ENCODE results near the gene LTA.

The LTA gene

DNA sequence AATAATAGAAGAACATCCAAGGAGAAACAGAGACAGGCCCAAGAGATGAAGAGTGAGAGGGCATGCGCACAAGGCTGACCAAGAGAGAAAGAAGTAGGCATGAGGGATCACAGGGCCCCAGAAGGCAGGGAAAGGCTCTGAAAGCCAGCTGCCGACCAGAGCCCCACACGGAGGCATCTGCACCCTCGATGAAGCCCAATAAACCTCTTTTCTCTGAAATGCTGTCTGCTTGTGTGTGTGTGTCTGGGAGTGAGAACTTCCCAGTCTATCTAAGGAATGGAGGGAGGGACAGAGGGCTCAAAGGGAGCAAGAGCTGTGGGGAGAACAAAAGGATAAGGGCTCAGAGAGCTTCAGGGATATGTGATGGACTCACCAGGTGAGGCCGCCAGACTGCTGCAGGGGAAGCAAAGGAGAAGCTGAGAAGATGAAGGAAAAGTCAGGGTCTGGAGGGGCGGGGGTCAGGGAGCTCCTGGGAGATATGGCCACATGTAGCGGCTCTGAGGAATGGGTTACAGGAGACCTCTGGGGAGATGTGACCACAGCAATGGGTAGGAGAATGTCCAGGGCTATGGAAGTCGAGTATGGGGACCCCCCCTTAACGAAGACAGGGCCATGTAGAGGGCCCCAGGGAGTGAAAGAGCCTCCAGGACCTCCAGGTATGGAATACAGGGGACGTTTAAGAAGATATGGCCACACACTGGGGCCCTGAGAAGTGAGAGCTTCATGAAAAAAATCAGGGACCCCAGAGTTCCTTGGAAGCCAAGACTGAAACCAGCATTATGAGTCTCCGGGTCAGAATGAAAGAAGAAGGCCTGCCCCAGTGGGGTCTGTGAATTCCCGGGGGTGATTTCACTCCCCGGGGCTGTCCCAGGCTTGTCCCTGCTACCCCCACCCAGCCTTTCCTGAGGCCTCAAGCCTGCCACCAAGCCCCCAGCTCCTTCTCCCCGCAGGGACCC lies 2.3 kb downstream of the LTA start:
- DNase-seq (ENCODE audit: low spot score): peak; percentile 17
- TF ChIP-seq, protein P1, sequence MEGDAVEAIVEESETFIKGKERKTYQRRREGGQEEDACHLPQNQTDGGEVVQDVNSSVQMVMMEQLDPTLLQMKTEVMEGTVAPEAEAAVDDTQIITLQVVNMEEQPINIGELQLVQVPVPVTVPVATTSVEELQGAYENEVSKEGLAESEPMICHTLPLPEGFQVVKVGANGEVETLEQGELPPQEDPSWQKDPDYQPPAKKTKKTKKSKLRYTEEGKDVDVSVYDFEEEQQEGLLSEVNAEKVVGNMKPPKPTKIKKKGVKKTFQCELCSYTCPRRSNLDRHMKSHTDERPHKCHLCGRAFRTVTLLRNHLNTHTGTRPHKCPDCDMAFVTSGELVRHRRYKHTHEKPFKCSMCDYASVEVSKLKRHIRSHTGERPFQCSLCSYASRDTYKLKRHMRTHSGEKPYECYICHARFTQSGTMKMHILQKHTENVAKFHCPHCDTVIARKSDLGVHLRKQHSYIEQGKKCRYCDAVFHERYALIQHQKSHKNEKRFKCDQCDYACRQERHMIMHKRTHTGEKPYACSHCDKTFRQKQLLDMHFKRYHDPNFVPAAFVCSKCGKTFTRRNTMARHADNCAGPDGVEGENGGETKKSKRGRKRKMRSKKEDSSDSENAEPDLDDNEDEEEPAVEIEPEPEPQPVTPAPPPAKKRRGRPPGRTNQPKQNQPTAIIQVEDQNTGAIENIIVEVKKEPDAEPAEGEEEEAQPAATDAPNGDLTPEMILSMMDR (IDR thresholded peaks at IDR 0.05; ENCODE audit: extremely low read depth, missing control alignments): peak; percentile 12

DNA sequence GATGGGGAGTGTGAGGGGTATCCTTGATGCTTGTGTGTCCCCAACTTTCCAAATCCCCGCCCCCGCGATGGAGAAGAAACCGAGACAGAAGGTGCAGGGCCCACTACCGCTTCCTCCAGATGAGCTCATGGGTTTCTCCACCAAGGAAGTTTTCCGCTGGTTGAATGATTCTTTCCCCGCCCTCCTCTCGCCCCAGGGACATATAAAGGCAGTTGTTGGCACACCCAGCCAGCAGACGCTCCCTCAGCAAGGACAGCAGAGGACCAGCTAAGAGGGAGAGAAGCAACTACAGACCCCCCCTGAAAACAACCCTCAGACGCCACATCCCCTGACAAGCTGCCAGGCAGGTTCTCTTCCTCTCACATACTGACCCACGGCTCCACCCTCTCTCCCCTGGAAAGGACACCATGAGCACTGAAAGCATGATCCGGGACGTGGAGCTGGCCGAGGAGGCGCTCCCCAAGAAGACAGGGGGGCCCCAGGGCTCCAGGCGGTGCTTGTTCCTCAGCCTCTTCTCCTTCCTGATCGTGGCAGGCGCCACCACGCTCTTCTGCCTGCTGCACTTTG lies 3.3 kb downstream of the LTA start, which contains the start of gene TNF:
Gene TNF, plus strand, starts transcription at position 231 of the 567 bp plus-strand sequence. Its CDS starts 177 bp downstream, at position 408.
- DNase-seq (ENCODE audit: low spot score): peak; percentile 81
- TF ChIP-seq, protein P1 (IDR thresholded peaks at IDR 0.05; ENCODE audit: extremely low read depth, missing control alignments): no peak

DNA sequence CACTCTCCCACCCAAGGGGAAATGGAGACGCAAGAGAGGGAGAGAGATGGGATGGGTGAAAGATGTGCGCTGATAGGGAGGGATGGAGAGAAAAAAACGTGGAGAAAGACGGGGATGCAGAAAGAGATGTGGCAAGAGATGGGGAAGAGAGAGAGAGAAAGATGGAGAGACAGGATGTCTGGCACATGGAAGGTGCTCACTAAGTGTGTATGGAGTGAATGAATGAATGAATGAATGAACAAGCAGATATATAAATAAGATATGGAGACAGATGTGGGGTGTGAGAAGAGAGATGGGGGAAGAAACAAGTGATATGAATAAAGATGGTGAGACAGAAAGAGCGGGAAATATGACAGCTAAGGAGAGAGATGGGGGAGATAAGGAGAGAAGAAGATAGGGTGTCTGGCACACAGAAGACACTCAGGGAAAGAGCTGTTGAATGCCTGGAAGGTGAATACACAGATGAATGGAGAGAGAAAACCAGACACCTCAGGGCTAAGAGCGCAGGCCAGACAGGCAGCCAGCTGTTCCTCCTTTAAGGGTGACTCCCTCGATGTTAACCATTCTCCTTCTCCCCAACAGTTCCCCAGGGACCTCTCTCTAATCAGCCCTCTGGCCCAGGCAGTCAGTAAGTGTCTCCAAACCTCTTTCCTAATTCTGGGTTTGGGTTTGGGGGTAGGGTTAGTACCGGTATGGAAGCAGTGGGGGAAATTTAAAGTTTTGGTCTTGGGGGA lies 4.0 kb downstream of the LTA start:
- peak; percentile 31 for DNase-seq (ENCODE audit: low spot score)
- TF ChIP-seq, protein P1 (IDR thresholded peaks at IDR 0.05; ENCODE audit: extremely low read depth, missing control alignments): no peak

DNA sequence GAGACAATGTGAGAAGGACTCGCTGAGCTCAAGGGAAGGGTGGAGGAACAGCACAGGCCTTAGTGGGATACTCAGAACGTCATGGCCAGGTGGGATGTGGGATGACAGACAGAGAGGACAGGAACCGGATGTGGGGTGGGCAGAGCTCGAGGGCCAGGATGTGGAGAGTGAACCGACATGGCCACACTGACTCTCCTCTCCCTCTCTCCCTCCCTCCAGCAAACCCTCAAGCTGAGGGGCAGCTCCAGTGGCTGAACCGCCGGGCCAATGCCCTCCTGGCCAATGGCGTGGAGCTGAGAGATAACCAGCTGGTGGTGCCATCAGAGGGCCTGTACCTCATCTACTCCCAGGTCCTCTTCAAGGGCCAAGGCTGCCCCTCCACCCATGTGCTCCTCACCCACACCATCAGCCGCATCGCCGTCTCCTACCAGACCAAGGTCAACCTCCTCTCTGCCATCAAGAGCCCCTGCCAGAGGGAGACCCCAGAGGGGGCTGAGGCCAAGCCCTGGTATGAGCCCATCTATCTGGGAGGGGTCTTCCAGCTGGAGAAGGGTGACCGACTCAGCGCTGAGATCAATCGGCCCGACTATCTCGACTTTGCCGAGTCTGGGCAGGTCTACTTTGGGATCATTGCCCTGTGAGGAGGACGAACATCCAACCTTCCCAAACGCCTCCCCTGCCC lies 4.9 kb downstream of the LTA start:
- TF ChIP-seq, protein P1 (IDR thresholded peaks at IDR 0.05; ENCODE audit: extremely low read depth, missing control alignments): no peak
- peak; percentile 61 for DNase-seq (ENCODE audit: low spot score)

DNA sequence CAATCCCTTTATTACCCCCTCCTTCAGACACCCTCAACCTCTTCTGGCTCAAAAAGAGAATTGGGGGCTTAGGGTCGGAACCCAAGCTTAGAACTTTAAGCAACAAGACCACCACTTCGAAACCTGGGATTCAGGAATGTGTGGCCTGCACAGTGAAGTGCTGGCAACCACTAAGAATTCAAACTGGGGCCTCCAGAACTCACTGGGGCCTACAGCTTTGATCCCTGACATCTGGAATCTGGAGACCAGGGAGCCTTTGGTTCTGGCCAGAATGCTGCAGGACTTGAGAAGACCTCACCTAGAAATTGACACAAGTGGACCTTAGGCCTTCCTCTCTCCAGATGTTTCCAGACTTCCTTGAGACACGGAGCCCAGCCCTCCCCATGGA lies 5.5 kb downstream of the LTA start:
- DNase-seq (ENCODE audit: low spot score): no peak
- TF ChIP-seq, protein P1 (IDR thresholded peaks at IDR 0.05; ENCODE audit: extremely low read depth, missing control alignments): no peak

DNA sequence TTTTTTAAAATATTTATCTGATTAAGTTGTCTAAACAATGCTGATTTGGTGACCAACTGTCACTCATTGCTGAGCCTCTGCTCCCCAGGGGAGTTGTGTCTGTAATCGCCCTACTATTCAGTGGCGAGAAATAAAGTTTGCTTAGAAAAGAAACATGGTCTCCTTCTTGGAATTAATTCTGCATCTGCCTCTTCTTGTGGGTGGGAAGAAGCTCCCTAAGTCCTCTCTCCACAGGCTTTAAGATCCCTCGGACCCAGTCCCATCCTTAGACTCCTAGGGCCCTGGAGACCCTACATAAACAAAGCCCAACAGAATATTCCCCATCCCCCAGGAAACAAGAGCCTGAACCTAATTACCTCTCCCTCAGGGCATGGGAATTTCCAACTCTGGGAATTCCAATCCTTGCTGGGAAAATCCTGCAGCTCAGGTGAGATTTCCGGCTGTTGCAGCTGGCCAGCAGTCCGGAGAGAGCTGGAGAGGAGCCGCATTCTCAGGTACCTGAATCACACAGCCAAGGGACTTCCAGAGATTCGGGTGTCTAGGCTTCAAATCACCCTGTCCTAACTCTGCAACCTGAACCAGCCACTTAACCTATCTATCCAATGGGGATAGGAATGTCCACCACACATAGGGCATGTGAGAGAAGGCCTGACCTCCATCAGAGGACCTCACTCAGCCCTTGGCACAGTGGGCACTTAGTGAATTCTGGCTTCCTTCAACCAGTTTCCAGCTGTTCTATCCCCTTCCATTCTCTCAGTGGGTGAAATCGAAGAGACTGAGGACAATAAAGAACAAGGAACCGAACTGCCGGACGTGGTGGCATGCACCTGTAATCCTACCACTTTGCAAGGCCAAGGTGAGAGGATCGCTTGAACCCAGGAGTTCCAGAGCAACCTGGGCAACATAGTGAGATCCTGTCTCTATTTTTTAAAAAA lies 6.4 kb downstream of the LTA start:
- TF ChIP-seq, protein P1 (IDR thresholded peaks at IDR 0.05; ENCODE audit: extremely low read depth, missing control alignments): no peak

More for the DNA sequence above, 6.4 kb downstream of the LTA start:
- peak; percentile 12 for DNase-seq (ENCODE audit: low spot score)

All from GM20000 (cell line).